Uterus (tissue), 4 donors: ENCODE results near the gene DAB2. TPM values are rescaled to one million over a fixed set of nuclear protein-coding genes. Genes with fewer than 3 reads are reported as not detected.

Experiments used
- DNase-seq, 2 donors: peaks; one replicate each; pipeline ENCODE4 v3.0.0-alpha.2; 2019 to 2020
- H3K27ac ChIP-seq, 2 donors: fragments of 200-600 bp; sonication (generic); 1 replicate in 1 of 2; 2 replicates in 1 of 2; pipeline ENCODE4 v1.5.1; 2016 to 2018
- H3K27me3 ChIP-seq, 2 donors: fragments of 200-600 bp; sonication (generic); one replicate each; pipeline ENCODE4 v1.5.1; 2018 to 2019; ENCODE audit warnings: control low read depth in 1 of 2
- H3K36me3 ChIP-seq, 2 donors: fragments of 200-600 bp; sonication (generic); one replicate each; pipeline ENCODE4 v1.5.1; 2019; ENCODE audit warnings: control low read depth in 1 of 2
- H3K4me1 ChIP-seq, 2 donors: fragments of 200-600 bp; sonication (generic); one replicate each; pipeline ENCODE4 v1.5.1; 2018 to 2019; ENCODE audit warnings: control low read depth in 1 of 2
- H3K4me3 ChIP-seq, 2 donors: fragments of 200-600 bp; sonication (generic); 1 replicate in 1 of 2; 2 replicates in 1 of 2; pipeline ENCODE4 v1.5.1; 2018 to 2019; ENCODE audit warnings: mild to moderate bottlenecking in 1 of 2
- H3K9me3 ChIP-seq, 2 donors: fragments of 200-600 bp; sonication (generic); one replicate each; pipeline ENCODE4 v1.5.1; 2019; ENCODE audit warnings: control low read depth in 1 of 2
- CTCF ChIP-seq, 4 experiments: fragments of 200-600 bp in 2 of 4; fragments of 450-650 bp in 2 of 4; sonication (generic) in 2 of 4; IDR thresholded peaks; one replicate each; pipeline ENCODE4 v1.5.1; 2016 to 2019; ENCODE audit warnings: antibody characterized with exemption in 4 of 4, mild to moderate bottlenecking in 2 of 4, moderate library complexity in 1 of 4
- POLR2A ChIP-seq, 2 donors: fragments of 450-650 bp; IDR thresholded peaks; one replicate each; pipeline ENCODE4 v1.6.1; 2016; ENCODE audit warnings: antibody characterized with exemption in 2 of 2, mild to moderate bottlenecking in 1 of 2, moderate library complexity in 1 of 2
- intact Hi-C: fragments of 100-400 bp; cut with DNase I; formaldehyde crosslinking; loops from one replicate; pipeline ENCODE4 v1.15.1; 2023; ENCODE audit warnings: low total_unique reads
- total RNA-seq, 4 donors: library from RNA; depleted of rRNA in 3 of 4; stranded (reverse); fragments of >200 nt in 3 of 4; gene quantifications; one replicate each; pipeline versions ENCODE4 v1.1.0 to v1.2.4, GENCODE V29; 2014 to 2023
- donor health status: DM: yes; HTN: yes; CAD: no.

The DAB2 gene
- total RNA-seq, 4 donors from 2014 or later: 23.1 to 80.1 (median 56.7) TPM

- DNase-seq: no peak
- H3K4me3 ChIP-seq: no peak overlapping the region
- H3K9me3 ChIP-seq: no peaks in the 10 kb centered on the region
- peak overlapping the region; percentile 88 to 94 for H3K27ac ChIP-seq
- no peak for TF ChIP-seq POLR2A (IDR thresholded peaks at IDR 0.05)
- no peak for TF ChIP-seq CTCF (IDR thresholded peaks at IDR 0.05)
- H3K4me1 ChIP-seq: peaks cover 5 to 15% of the 10 kb centered on the region in 2 donors
- H3K36me3 ChIP-seq: no peaks in the 10 kb centered on the region
- no peaks in the 10 kb centered on the region for H3K27me3 ChIP-seq
- intact Hi-C loops: no loop called here
Measured at GRCh38 chr5:39400713-39401578, 23.8 kb downstream of the DAB2 start.

- Histone ChIP-seq H3K27ac (peak overlapping the region; percentile 88 to 94), H3K4me3 (no peak overlapping the region), H3K36me3 (no peaks in the 10 kb centered on the region), H3K27me3 (no peaks in the 10 kb centered on the region), H3K9me3 (no peaks in the 10 kb centered on the region), H3K4me1 (peaks cover 5 to 18% of the 10 kb centered on the region in 2 donors)
- intact Hi-C loops: no loop called here
- DNase-seq: peak in 1 of 2 donors; percentile 71
- TF ChIP-seq CTCF (IDR thresholded peaks at IDR 0.05) (no peak), POLR2A (IDR thresholded peaks at IDR 0.05) (no peak)
Measured at GRCh38 chr5:39399135-39400036, 25.4 kb downstream of the DAB2 start.

- TF ChIP-seq CTCF (IDR thresholded peaks at IDR 0.05): no peak
- TF ChIP-seq POLR2A (IDR thresholded peaks at IDR 0.05): no peak
- Histone ChIP-seq H3K9me3 (no peaks in the 10 kb centered on the region), H3K27ac (peak overlapping the region in 1 of 2 donors; percentile 94), H3K27me3 (no peaks in the 10 kb centered on the region), H3K36me3 (no peaks in the 10 kb centered on the region), H3K4me3 (no peak overlapping the region), H3K4me1 (peaks cover 5 to 18% of the 10 kb centered on the region in 2 donors)
- no peak for DNase-seq
- intact Hi-C loops: no loop called here
Measured at GRCh38 chr5:39396843-39397242, 27.9 kb downstream of the DAB2 start.

- no peaks in the 10 kb centered on the region for H3K9me3 ChIP-seq
- H3K36me3 ChIP-seq: no peaks in the 10 kb centered on the region
- no peak for DNase-seq
- no peak overlapping the region for H3K4me3 ChIP-seq
- no peak for TF ChIP-seq CTCF (IDR thresholded peaks at IDR 0.05)
- TF ChIP-seq POLR2A (IDR thresholded peaks at IDR 0.05): no peak
- peaks cover 5 to 18% of the 10 kb centered on the region in 2 donors for H3K4me1 ChIP-seq
- peak overlapping the region in 1 of 2 donors; percentile 15 for H3K27ac ChIP-seq
- intact Hi-C loops: no loop called here
- no peaks in the 10 kb centered on the region for H3K27me3 ChIP-seq
Measured at GRCh38 chr5:39395521-39395920, 29.3 kb downstream of the DAB2 start.
